Erythroblast (primary cell): ENCODE measurements around the gene ZNF558.

Experiments
- GATA1 ChIP-seq: IDR thresholded peaks from 2 replicates; pipeline ENCODE4 v1.6.1; 2011; ENCODE audit warnings: low read depth, mild to moderate bottlenecking, control low read depth, low read length, moderate library complexity
- POLR2A ChIP-seq: IDR thresholded peaks from 2 replicates; pipeline ENCODE4 v1.6.1; 2011; ENCODE audit warnings: mild to moderate bottlenecking, low read length

GRCh38 chr19:8811315-8812172 is 20.6 kb downstream of the ZNF558 start:
- TF ChIP-seq POLR2A (no peak), GATA1 (no peak)
